Myocyte (in vitro differentiated cells): ENCODE measurements around the gene CGB3. TPM values are rescaled to one million over a fixed set of nuclear protein-coding genes. Genes with fewer than 3 reads are reported as not detected.
A peak's percentile ranks its signal among the peaks of the same experiment; 100 is the strongest.
"Not testable (repeated sequence)": the region's sequence is repeated elsewhere in the genome, so short reads cannot be mapped to it uniquely, and the experiment has no call there.

ENCODE experiments used
- DNase-seq: peaks from one replicate; pipeline ENCODE4 v3.0.0-alpha.2; 2012; ENCODE audit warnings: low read depth
- polyA plus RNA-seq: library from polyadenylated mRNA; unstranded; fragments of >200 nt; gene quantifications from one replicate; pipeline ENCODE4 v1.2.1, GENCODE V29; 2012; ENCODE audit warnings: missing spikeins
- total RNA-seq: library from RNA; depleted of rRNA; stranded (reverse); fragments of >200 nt; gene quantifications from 2 replicates; pipeline ENCODE4 v1.2.3, GENCODE V29; 2014

The CGB3 gene
- not detected in 2 replicates for total RNA-seq
- not detected for polyA plus RNA-seq

- not testable (repeated sequence) for DNase-seq
Observed at GRCh38 chr19:49024233-49024632, at the start of gene CGB3. Gene CGB3 (minus strand): TSS chr19:49024333. CDS start chr19:49023971, 362 bp downstream.

- DNase-seq, result peak; percentile 3
Observed at GRCh38 chr19:49071860-49072547, 47.9 kb upstream of the CGB3 start.

- DNase-seq, result no peak
Observed at GRCh38 chr19:49070416-49070815, 46.3 kb upstream of the CGB3 start.

- no peak for DNase-seq
Observed at GRCh38 chr19:49069026-49069425, 44.9 kb upstream of the CGB3 start.

- DNase-seq, result peak; percentile 3
Observed at GRCh38 chr19:49067554-49067953, 43.4 kb upstream of the CGB3 start.

GRCh38 chr19:49065905-49066512, 41.9 kb upstream of the CGB3 start:
- DNase-seq, result peak; percentile 32

- no peak for DNase-seq
Observed at GRCh38 chr19:49064768-49065611, 40.9 kb upstream of the CGB3 start, which contains the start of gene NTF4. Gene NTF4 (minus strand): TSS chr19:49064818. CDS start chr19:49061997, 2,821 bp downstream.

- no peak for DNase-seq
Observed at GRCh38 chr19:49064029-49064629, 40.0 kb upstream of the CGB3 start.

- no peak for DNase-seq
Observed at GRCh38 chr19:49061445-49061844, 37.3 kb upstream of the CGB3 start.

GRCh38 chr19:49061000-49061399, 36.9 kb upstream of the CGB3 start:
- no peak for DNase-seq

GRCh38 chr19:49059053-49059452, 34.9 kb upstream of the CGB3 start:
- DNase-seq, result no peak

- DNase-seq, result no peak
Observed at GRCh38 chr19:49058562-49058961, 34.4 kb upstream of the CGB3 start.

- DNase-seq, result peak; percentile 71
Observed at GRCh38 chr19:49057636-49058234, 33.6 kb upstream of the CGB3 start, which contains the start of gene CGB7. Gene CGB7 (minus strand): TSS chr19:49057749. CDS start chr19:49055375, 2,374 bp downstream.

- DNase-seq, result not testable (repeated sequence)
Observed at GRCh38 chr19:49056902-49057596, 32.9 kb upstream of the CGB3 start.

GRCh38 chr19:49056101-49056901, 32.2 kb upstream of the CGB3 start:
- DNase-seq, result peak; percentile 57

- DNase-seq, result peak; percentile 61
Observed at GRCh38 chr19:49050376-49051033, 26.4 kb upstream of the CGB3 start.

- not testable (repeated sequence) for DNase-seq
Observed at GRCh38 chr19:49049834-49050233, 25.7 kb upstream of the CGB3 start.

GRCh38 chr19:49049011-49049410, 24.9 kb upstream of the CGB3 start, which contains the start of gene CGB8:
Gene CGB8 (minus strand): TSS chr19:49049111. CDS start chr19:49048739, 372 bp downstream.
- not testable (repeated sequence) for DNase-seq

- not testable (repeated sequence) for DNase-seq
Observed at GRCh38 chr19:49043548-49043947, 19.4 kb upstream of the CGB3 start, which contains the start of gene CGB5. Gene CGB5 (plus strand): TSS chr19:49043848. CDS start chr19:49044210, 362 bp downstream.
